HepG2 (cell line): Measurements from ENCODE around the gene LRRC19. TPM values are rescaled to one million over a fixed set of nuclear protein-coding genes. Genes with fewer than 3 reads are reported as not detected.
A peak's percentile ranks its signal among the peaks of the same experiment; 100 is the strongest.

Experiments used
- MEIS2 ChIP-seq: sonication (generic); formaldehyde crosslinking; IDR thresholded peaks from 2 replicates; pipeline ENCODE4 v1.9.0; 2021; ENCODE audit warnings: mild to moderate bottlenecking, missing genetic modification reagents
- PHF21A ChIP-seq: sonication (generic); formaldehyde crosslinking; IDR thresholded peaks from 2 replicates; pipeline ENCODE4 v1.5.0; 2020; ENCODE audit warnings: mild to moderate bottlenecking, missing genetic modification reagents
- RBAK ChIP-seq: sonication (generic); formaldehyde crosslinking; IDR thresholded peaks from 2 replicates; pipeline ENCODE4 v1.5.1; 2020; ENCODE audit warnings: mild to moderate bottlenecking, missing genetic modification reagents
- SETDB1 ChIP-seq: sonication (generic); formaldehyde crosslinking; IDR thresholded peaks from 2 replicates; pipeline ENCODE4 v1.5.1; 2020; ENCODE audit warnings: missing genetic modification reagents, mild to moderate bottlenecking, borderline replicate concordance
- SMARCC2 ChIP-seq: fragments of 450-650 bp; IDR thresholded peaks from 2 replicates; pipeline ENCODE4 v1.6.1; 2017; ENCODE audit warnings: antibody characterized with exemption, mild to moderate bottlenecking
- SNAPC2 ChIP-seq: sonication (generic); formaldehyde crosslinking; IDR thresholded peaks from 2 replicates; pipeline ENCODE4 v1.8.1; 2022; ENCODE audit warnings: mild to moderate bottlenecking, missing genetic modification reagents
- SOX5 ChIP-seq: IDR thresholded peaks from 2 replicates; pipeline ENCODE4 v1.6.1; 2016; ENCODE audit warnings: borderline replicate concordance
- TARDBP ChIP-seq: sonication (generic); formaldehyde crosslinking; IDR thresholded peaks from 2 replicates; pipeline ENCODE4 v1.8.0; 2022; ENCODE audit warnings: mild to moderate bottlenecking, missing genetic modification reagents
- ZBTB14 ChIP-seq: sonication (generic); formaldehyde crosslinking; IDR thresholded peaks from 2 replicates; pipeline ENCODE4 v1.4.0; 2020; ENCODE audit warnings: missing genetic modification reagents
- ZNF10 ChIP-seq: sonication (generic); formaldehyde crosslinking; IDR thresholded peaks from 2 replicates; pipeline ENCODE4 v1.4.0; 2020; ENCODE audit warnings: mild to moderate bottlenecking, low read depth, missing genetic modification reagents, borderline replicate concordance
- ZNF354B ChIP-seq: sonication (generic); formaldehyde crosslinking; IDR thresholded peaks from 2 replicates; pipeline ENCODE4 v1.8.0; 2022; ENCODE audit warnings: mild to moderate bottlenecking, missing genetic modification reagents
- ZNF550 ChIP-seq: sonication (generic); formaldehyde crosslinking; IDR thresholded peaks from 2 replicates; pipeline ENCODE4 v1.4.0; 2020; ENCODE audit warnings: mild to moderate bottlenecking, missing genetic modification reagents, borderline replicate concordance
- ZNF570 ChIP-seq: sonication (generic); formaldehyde crosslinking; IDR thresholded peaks from 2 replicates; pipeline ENCODE4 v1.4.0; 2020; ENCODE audit warnings: mild to moderate bottlenecking, missing genetic modification reagents, borderline replicate concordance
- ZNF609 ChIP-seq: sonication (generic); formaldehyde crosslinking; IDR thresholded peaks from 2 replicates; pipeline ENCODE4 v1.4.0; 2020; ENCODE audit warnings: mild to moderate bottlenecking, missing genetic modification reagents, borderline replicate concordance
- ZNF740 ChIP-seq: sonication (generic); formaldehyde crosslinking; IDR thresholded peaks from 2 replicates; pipeline ENCODE4 v1.4.0; 2020; ENCODE audit warnings: missing genetic modification reagents
- ZNF766 ChIP-seq: sonication (generic); formaldehyde crosslinking; IDR thresholded peaks from 2 replicates; pipeline ENCODE4 v1.5.0; 2020; ENCODE audit warnings: missing genetic modification reagents, borderline replicate concordance
- polyA plus RNA-seq, 8 experiments: library from polyadenylated mRNA; depleted of rRNA in 3 of 8; stranded (reverse) in 7 of 8; unstranded in 1 of 8; fragments of >200 nt; fragmentation: Illumina TruSeq in 4 of 8; extraction: Trizol in 4 of 8; gene quantifications; 2 replicates each; pipeline versions ENCODE4 v1.2.1 to v1.2.3, GENCODE V29; 2011 to 2016; ENCODE audit warnings: low read depth in 4 of 8, missing spikeins in 1 of 8, mixed read lengths in 1 of 8; ENCODE audit not compliant: insufficient read depth in 1 of 8
- total RNA-seq, 5 experiments: library from RNA; depleted of rRNA; stranded (reverse); fragments of >200 nt; fragmentation: Illumina TruSeq; extraction: Trizol; gene quantifications; 2 replicates each; pipeline ENCODE4 v1.2.3, GENCODE V29; 2016; ENCODE audit warnings: low read depth in 1 of 5
- TF ChIP-seq, protein P1 (sequence below): sonication (generic); formaldehyde crosslinking; IDR thresholded peaks from 2 replicates; pipeline ENCODE4 v1.5.1; 2020; ENCODE audit warnings: mild to moderate bottlenecking, missing genetic modification reagents, borderline replicate concordance

LRRC19 gene
- total and polyA plus RNA-seq, 2 of the 13 experiments (the other 11 are each of a cell fraction or from before 2014, with no cell fraction given): not detected

DNA sequence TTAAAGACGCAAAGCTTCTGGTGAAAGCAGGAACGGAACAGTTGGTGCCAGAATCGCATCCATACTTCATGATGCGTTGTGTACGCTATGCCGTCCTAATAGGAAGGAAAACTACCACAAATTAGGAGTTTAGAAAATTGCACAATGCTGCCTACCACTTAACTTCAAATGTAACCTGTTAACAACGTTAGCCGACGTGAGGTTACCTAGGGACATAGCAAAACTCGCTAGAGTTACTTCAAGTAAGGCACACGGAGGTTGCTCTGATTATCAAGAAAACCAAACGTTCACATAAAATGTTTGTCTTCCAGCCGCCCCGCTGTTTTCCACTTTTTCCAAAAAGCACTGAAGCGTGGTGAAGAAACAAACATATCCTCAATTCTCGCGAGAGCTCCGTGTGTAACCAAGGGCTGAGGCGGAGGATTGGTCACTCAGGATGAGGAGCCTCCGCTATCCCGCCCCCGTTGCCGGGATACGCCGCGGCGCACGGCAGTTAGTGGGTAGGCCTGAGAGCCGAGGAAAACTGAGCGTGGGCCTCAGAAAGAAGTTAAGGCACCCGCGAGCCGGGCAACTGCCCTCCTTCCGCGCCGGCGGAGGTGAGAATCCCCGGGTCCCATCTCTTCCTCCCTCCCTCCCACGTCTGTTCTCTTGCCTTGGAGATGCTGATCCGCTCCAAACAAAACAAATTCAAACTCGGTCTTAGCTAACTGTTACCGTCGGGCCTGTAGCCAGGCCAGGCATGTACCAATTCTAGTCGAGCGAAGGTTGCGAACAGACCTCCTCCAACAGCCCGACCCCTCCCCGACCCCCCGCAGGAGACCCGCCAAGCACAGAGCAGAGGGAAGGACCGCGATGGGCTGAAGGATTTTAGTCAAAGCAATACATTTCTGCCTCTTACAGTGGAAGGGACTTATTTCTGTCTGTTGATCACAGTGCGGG is 49.3 kb downstream of the LRRC19 start, which contains the start of gene IFT74 (continued):
- TF ChIP-seq ZNF740 (CRISPR knock-in tag) (no peak), ZNF766 (CRISPR knock-in tag) (0 out of 2 replicates have a peak, but pooled peaks have one; percentile 19), ZNF10 (no peak), TARDBP (CRISPR knock-in tag) (no peak), ZNF609 (CRISPR knock-in tag) (no peak), SETDB1 (CRISPR knock-in tag) (no peak), MEIS2 (CRISPR knock-in tag) (peak; percentile 62), ZNF570 (no peak), ZNF550 (CRISPR knock-in tag) (no peak), RBAK (CRISPR knock-in tag) (no peak), ZNF354B (no peak), ZBTB14 (CRISPR knock-in tag) (no peak), SNAPC2 (no peak), PHF21A (CRISPR knock-in tag) (peak; percentile 28; the same call in 1 of the 2 replicates), SOX5 (CRISPR knock-in tag) (no peak), SMARCC2 (no peak)
- TF ChIP-seq, protein P1, sequence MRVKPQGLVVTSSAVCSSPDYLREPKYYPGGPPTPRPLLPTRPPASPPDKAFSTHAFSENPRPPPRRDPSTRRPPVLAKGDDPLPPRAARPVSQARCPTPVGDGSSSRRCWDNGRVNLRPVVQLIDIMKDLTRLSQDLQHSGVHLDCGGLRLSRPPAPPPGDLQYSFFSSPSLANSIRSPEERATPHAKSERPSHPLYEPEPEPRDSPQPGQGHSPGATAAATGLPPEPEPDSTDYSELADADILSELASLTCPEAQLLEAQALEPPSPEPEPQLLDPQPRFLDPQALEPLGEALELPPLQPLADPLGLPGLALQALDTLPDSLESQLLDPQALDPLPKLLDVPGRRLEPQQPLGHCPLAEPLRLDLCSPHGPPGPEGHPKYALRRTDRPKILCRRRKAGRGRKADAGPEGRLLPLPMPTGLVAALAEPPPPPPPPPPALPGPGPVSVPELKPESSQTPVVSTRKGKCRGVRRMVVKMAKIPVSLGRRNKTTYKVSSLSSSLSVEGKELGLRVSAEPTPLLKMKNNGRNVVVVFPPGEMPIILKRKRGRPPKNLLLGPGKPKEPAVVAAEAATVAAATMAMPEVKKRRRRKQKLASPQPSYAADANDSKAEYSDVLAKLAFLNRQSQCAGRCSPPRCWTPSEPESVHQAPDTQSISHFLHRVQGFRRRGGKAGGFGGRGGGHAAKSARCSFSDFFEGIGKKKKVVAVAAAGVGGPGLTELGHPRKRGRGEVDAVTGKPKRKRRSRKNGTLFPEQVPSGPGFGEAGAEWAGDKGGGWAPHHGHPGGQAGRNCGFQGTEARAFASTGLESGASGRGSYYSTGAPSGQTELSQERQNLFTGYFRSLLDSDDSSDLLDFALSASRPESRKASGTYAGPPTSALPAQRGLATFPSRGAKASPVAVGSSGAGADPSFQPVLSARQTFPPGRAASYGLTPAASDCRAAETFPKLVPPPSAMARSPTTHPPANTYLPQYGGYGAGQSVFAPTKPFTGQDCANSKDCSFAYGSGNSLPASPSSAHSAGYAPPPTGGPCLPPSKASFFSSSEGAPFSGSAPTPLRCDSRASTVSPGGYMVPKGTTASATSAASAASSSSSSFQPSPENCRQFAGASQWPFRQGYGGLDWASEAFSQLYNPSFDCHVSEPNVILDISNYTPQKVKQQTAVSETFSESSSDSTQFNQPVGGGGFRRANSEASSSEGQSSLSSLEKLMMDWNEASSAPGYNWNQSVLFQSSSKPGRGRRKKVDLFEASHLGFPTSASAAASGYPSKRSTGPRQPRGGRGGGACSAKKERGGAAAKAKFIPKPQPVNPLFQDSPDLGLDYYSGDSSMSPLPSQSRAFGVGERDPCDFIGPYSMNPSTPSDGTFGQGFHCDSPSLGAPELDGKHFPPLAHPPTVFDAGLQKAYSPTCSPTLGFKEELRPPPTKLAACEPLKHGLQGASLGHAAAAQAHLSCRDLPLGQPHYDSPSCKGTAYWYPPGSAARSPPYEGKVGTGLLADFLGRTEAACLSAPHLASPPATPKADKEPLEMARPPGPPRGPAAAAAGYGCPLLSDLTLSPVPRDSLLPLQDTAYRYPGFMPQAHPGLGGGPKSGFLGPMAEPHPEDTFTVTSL (CRISPR knock-in tag): no peak
